ENCODE results near the gene FOXI2.

DNA sequence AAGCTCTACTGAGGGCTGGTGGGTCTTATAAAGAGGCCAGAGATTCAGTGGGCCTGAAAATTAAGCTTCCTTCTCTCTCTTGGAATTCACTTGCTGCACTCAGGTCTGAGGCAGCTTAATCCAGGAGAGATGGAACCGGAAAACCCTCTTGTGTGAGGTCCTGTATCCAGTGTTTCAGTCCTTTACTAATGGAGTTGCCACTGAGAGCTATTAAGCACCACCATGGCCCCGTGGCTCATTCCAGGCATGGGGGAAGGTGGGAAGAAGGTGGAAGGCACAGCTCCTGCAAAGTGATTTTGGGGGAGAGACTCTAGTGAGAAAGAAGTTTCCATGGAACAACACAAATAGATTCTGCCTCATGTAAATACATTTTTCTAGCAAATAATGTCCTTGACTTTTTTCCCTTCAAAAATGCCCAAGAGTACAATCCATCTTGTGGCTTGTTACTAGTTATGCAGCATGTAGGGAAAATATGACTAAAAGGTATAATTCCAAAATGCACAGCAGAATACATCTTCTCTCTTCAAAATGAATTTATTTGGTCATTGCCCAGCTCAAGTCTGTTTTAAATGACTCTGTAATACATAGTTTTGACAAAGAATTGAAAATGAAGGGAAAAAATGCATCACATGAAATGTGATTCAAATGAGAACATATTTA lies 46.7 kb upstream of the FOXI2 start:
- TF ChIP-seq, protein P1, sequence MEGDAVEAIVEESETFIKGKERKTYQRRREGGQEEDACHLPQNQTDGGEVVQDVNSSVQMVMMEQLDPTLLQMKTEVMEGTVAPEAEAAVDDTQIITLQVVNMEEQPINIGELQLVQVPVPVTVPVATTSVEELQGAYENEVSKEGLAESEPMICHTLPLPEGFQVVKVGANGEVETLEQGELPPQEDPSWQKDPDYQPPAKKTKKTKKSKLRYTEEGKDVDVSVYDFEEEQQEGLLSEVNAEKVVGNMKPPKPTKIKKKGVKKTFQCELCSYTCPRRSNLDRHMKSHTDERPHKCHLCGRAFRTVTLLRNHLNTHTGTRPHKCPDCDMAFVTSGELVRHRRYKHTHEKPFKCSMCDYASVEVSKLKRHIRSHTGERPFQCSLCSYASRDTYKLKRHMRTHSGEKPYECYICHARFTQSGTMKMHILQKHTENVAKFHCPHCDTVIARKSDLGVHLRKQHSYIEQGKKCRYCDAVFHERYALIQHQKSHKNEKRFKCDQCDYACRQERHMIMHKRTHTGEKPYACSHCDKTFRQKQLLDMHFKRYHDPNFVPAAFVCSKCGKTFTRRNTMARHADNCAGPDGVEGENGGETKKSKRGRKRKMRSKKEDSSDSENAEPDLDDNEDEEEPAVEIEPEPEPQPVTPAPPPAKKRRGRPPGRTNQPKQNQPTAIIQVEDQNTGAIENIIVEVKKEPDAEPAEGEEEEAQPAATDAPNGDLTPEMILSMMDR (conservative IDR thresholded peaks at IDR 0.05 in 1 of 2, IDR thresholded peaks at IDR 0.05 in 1 of 2; ENCODE audit: low read depth in 1 of 2, low read length in 2 of 2) = no peak
- no peak for TF ChIP-seq EZH2 (IDR thresholded peaks at IDR 0.05; ENCODE audit: low read length, missing control alignments)

All from fibroblast of lung (primary cell).